Stimulated activated CD8-positive, alpha-beta memory T cell treated with anti-CD3 and anti-CD28 coated beads, Interleukin-7, amount 100 ng/mL, for 48 hours (primary cell): ENCODE measurements around the gene GALNT16.

Experiments used
- DNase-seq, 2 donors: peaks; one replicate each; pipeline ENCODE4 v3.0.0-alpha.2; 2020; ENCODE audit warnings: low read depth in 1 of 2; ENCODE audit errors: extremely low read depth in 1 of 2

Gene GALNT16

GRCh38 chr14:69316449-69317101 lies 56.6 kb downstream of the GALNT16 start:
- no peak for DNase-seq

GRCh38 chr14:69317102-69317755 lies 57.3 kb downstream of the GALNT16 start:
- no peak for DNase-seq

DNA sequence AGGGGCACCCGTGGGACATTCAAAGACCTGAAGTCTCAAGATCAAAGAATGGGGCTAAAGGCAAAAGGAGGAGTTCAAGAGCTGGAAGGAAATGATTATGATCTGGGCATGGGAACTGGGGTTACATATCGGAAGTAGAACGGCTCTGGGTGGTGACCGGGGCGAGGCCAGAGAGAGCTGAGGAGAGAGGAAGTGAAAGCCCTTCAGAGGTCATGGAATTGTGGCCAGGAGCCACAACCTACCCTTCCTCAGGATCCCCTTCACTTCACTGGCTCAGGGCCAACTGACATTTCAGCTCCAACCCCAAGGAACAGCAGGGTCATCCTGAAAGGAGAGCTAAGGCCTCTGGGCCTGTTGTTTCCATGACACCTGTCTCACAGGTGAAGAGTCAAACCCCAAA lies 57.8 kb downstream of the GALNT16 start:
- no peak for DNase-seq

GRCh38 chr14:69318241-69318640 lies 58.3 kb downstream of the GALNT16 start:
- DNase-seq = no peak

DNA sequence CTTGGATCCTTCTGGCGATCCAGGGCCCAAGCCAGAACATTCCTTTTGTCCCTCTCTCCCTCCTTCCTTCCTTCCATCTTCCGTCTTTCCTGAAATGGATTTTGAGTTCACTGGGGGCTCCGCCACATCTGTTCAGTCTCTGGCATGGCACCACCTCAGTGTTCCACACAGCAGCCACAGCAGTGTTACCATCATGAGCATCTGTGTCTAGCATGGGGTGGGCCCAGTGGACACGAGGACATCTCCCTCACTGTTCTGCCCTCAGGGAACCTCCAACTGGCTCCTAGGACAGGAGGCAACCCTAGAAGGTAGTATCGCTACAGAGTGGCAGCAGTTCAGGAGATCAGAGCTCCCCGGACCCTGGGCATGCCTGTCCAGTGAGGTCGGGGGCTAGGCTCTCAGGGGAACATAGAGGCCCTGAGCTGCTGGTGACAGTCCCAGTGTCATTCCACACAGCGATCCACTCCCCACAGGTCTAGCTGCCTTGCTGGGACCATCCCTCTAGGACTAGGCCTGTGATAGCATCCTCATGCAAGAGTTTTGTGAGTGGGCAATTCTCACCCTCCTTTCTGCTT lies 59.0 kb downstream of the GALNT16 start:
- DNase-seq = no peak

DNA sequence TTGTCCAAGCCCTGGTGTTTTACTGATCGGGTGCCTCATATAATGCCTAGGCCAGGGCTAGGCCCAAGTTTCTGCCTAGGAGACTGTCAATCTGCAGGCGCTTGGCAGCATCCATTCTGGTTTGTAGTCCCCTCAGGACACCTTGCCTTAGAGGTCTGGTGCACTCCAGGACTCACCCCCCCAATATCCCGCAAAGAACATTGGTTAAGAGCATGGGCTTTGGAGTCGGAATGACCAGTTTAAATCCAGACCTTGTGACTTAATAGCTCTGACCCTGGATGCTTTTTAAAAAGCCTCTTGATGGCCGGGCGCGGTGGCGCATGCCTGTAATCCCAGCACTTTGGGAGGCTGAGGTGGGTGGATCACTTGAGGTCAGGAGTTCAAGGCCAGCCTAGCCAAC lies 60.0 kb downstream of the GALNT16 start:
- no peak for DNase-seq

GRCh38 chr14:69320581-69321365 lies 60.8 kb downstream of the GALNT16 start:
- no peak for DNase-seq

DNA sequence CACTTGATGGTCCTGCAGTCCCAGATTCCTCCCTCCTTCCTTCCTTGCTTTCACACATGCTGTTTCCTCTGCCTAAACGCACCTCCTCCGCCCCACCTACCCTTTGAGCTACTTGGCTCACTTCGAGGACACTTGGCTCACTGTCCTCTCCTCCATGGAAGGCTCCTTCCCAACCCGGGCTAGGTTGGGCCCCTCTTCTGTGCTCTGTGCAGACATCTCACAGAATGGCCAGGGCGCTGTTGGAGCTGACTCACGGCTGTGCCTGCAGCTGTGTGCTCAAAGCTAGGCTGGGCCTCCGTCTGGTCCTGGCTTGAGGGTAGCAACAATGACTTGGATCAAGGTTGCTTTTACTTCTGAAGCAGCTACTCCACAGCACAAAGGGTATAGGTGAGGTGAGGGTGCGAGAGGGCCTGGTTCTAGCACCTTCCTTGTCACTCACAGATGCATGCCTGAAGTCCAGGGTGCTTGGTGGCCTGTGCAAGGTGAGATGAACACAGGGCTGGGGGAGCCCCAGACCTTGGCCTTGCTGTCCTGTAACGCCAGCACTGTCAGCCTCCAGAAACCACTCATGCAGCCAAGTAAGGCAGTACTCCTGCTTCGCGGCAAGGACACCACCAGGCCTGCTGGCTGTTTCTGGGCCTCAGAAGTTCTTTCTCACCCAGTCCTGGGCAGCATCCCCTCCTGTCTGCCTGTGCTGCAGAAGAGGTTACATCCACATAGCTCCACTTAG lies 61.8 kb downstream of the GALNT16 start:
- no peak for DNase-seq

GRCh38 chr14:69323266-69323998 lies 63.5 kb downstream of the GALNT16 start:
- no peak for DNase-seq

GRCh38 chr14:69323999-69324282 lies 64.0 kb downstream of the GALNT16 start:
- no peak for DNase-seq

DNA sequence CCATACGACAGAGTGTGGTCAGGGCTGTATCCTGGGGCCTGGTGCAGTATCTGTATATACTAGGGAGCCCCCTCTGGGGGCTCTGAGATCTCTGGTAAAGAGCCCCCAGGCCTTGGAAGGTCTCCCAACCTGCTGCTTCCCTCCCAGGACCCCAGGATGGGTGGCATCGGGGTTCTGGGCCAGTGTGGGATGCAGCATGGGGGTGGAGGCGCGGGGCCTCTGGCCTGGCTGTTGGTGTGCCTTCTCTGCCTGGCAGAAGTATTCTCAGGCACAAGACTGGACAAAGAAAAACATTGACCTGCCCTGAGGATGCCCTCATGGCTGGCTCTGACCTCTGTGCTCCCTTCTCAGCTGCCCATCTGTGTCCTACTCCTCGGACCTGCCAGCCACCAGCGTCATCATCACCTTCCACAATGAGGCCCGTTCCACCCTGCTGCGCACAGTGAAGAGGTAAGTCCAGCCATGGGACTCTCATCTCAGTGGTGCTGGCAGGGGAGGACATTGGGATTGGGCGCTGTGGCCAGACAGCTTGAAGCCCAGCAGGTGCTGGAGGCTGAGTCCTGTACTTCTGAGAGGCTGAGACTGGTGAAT lies 64.5 kb downstream of the GALNT16 start:
- no peak for DNase-seq

DNA sequence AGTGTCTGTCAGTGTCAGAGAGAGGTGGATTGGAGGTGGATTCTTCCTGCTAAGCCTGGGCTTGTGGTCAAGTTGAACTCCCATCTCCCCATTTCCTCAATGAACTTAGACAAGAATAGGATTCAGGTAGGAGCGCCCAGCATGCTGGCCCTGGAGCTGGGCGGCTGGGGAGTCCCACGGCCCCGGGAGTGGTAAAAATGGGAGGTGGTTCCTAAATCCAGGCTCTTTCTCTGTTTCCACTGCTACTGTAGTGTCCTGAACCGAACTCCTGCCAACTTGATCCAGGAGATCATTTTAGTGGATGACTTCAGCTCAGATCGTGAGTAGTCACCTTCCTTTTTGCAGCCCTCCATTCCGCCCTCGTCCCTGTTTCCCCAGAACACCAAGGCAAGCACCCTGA lies 65.1 kb downstream of the GALNT16 start:
- no peak for DNase-seq

DNA sequence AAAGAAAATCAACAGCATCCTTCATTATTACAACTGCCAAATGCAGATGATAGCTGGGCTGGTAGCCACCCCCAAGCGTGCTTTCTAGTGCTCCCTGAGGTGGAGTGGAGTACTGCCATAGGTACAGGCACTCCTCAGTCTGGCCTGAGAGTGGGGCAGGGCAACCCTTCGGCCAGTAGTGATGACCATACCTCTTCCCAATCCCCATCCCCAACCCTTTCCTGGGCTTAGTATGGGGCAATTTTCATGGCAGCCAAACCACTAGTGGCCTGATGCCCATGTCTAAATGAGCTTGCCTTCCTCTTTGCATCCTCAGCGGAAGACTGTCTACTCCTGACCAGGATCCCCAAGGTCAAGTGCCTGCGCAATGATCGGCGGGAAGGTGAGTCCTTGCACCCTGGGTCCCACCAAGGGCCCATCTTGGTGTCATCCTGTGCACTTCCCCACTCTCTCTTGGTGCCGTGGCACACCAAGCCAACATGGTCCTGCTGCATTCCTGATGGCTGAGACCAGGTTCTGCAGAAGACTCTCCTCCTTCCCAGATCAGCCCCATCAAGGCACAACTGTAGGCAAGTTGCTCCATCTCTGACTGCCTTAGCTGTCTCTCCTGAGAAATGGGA lies 65.8 kb downstream of the GALNT16 start:
- no peak for DNase-seq

- no peak for DNase-seq
Observed at GRCh38 chr14:69326611-69327010, 66.7 kb downstream of the GALNT16 start.

- no peak for DNase-seq
Observed at GRCh38 chr14:69327507-69327906, 67.5 kb downstream of the GALNT16 start.

DNA sequence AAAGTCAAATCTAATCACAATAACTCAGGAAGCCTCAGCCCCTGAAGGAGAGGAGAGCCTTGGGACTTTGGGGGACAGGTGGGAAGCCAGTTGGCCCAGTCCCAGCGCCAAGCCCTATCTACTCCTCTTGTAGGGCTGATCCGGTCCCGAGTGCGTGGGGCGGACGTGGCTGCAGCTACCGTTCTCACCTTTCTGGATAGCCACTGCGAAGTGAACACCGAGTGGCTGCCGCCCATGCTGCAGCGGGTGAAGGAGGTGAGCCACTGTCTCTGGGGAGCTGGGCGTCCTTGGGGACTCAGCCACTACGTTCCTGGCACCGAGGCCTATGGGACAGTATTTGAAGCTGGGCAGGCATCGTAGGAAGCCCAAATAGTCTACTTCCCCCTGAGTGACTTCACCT lies 68.4 kb downstream of the GALNT16 start:
- no peak for DNase-seq

- DNase-seq = no peak
Observed at GRCh38 chr14:69328765-69329164, 68.8 kb downstream of the GALNT16 start.

GRCh38 chr14:69331206-69331605 lies 71.2 kb downstream of the GALNT16 start:
- DNase-seq = no peak

DNA sequence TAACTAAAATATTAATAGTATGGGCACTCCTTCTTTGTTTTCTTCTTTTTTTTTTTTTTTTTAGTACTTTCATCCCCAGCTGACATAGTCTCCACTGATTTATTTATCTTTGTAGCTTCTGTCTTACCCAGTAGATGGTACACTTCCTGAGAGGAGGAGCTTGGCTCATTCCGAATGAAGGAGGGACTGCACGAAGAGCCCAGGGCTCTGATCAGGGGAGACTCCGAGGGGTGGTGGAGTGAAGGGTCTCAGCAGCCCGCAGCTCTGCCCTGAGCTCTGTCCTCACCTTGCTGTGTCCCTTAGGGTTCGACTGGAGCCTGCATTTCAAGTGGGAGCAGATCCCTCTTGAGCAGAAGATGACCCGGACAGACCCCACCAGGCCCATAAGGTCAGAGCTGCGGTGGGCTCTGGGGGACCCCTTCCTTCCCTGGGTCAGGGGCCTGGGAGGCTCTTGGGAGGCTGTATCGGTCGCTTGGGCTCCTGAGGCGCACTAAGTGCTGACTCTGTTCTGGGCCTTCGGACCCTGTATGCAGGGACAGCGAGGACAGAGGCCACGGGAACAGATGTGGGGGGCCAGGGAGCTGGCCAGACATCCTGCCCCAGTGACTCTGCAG lies 72.9 kb downstream of the GALNT16 start:
- DNase-seq = no peak
